ENCODE measurements around the gene SAP30L. TPM values are rescaled to one million over a fixed set of nuclear protein-coding genes. Genes with fewer than 3 reads are reported as not detected.

The SAP30L gene
- total and polyA plus RNA-seq, 2 experiments from 2014 or later: 21.4 to 29.3 TPM

DNA sequence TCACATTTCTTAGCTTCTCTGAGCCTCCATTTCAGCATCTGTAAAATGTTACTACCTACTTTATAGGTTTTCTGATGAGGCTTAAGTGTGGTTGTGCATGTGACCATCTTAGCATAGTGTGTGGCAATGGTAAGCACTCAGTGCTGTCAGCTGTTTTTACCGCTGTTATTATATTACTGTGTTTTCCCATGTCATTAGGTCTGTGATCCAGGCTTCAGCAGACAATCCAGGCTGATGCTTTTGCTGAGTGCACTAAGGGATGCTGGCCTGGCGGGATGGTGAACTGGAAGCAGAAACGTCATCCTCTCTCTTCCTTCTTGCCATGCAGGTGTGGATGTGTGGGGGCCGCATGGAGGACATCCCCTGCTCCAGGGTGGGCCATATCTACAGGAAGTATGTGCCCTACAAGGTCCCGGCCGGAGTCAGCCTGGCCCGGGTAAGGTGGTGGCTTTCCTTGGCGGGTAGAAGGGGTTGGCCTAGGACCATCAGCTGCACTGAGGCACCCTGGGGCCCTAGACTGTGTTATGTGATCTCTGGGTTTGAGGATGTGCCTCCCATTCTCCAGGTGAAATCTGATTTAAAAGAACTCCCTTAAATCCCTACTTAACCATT, 41.9 kb upstream of the SAP30L start:
- H4K20me1 ChIP-seq (replicated peaks; ENCODE audit: insufficient read depth): no peaks in the 10 kb centered on the region; the same call in 1 of the 2 replicates
- no peaks in the 10 kb centered on the region for H3K9me3 Mint-ChIP-seq
- H3K4me3 Mint-ChIP-seq: no peak overlapping the region
- ATAC-seq (peak; percentile 14), DNase-seq (ENCODE audit: low spot score) (no peak)
- H2AFZ ChIP-seq: no peak overlapping the region
- H3K4me2 ChIP-seq: no peak overlapping the region; the same call in 1 of the 2 replicates
- H3K9me2 ChIP-seq (ENCODE audit: insufficient read depth): no peaks in the 10 kb centered on the region
- H3K27ac ChIP-seq (ENCODE audit: low read depth): no peak overlapping the region
- no peaks in the 10 kb centered on the region for H3K4me1 ChIP-seq (ENCODE audit: insufficient read depth)
- H3K27me3 Mint-ChIP-seq (ENCODE audit: insufficient read depth, low read depth, poor library complexity): peaks cover 3% of the 10 kb centered on the region
- H3F3A ChIP-seq (replicated peaks; ENCODE audit: low read depth): no peaks in the 10 kb centered on the region
- TF ChIP-seq EZH2 (IDR thresholded peaks at IDR 0.05; ENCODE audit: low read depth, unreplicated experiment) (no peak), POLR2AphosphoS5 (IDR thresholded peaks at IDR 0.05; ENCODE audit: low read depth) (no peak), ZNF331 (CRISPR knock-in tag; IDR thresholded peaks at IDR 0.05; ENCODE audit: low read depth) (no peak), ZNF114 (CRISPR knock-in tag; IDR thresholded peaks at IDR 0.05) (no peak), NANOG (IDR thresholded peaks at IDR 0.05; ENCODE audit: borderline replicate concordance) (no peak), JUNB (IDR thresholded peaks at IDR 0.05; ENCODE audit: unreplicated experiment) (no peak), CREB1 (CRISPR knock-in tag; IDR thresholded peaks at IDR 0.05; ENCODE audit: low read depth) (no peak), STAT1 (IDR thresholded peaks at IDR 0.05; ENCODE audit: unreplicated experiment) (no peak), EZH2phosphoT487 (IDR thresholded peaks at IDR 0.05; ENCODE audit: unreplicated experiment) (no peak)
- TF ChIP-seq, protein P1, sequence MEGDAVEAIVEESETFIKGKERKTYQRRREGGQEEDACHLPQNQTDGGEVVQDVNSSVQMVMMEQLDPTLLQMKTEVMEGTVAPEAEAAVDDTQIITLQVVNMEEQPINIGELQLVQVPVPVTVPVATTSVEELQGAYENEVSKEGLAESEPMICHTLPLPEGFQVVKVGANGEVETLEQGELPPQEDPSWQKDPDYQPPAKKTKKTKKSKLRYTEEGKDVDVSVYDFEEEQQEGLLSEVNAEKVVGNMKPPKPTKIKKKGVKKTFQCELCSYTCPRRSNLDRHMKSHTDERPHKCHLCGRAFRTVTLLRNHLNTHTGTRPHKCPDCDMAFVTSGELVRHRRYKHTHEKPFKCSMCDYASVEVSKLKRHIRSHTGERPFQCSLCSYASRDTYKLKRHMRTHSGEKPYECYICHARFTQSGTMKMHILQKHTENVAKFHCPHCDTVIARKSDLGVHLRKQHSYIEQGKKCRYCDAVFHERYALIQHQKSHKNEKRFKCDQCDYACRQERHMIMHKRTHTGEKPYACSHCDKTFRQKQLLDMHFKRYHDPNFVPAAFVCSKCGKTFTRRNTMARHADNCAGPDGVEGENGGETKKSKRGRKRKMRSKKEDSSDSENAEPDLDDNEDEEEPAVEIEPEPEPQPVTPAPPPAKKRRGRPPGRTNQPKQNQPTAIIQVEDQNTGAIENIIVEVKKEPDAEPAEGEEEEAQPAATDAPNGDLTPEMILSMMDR (conservative IDR thresholded peaks at IDR 0.05; ENCODE audit: low read depth in 2 of 2): no peak
- TF ChIP-seq, protein P2, sequence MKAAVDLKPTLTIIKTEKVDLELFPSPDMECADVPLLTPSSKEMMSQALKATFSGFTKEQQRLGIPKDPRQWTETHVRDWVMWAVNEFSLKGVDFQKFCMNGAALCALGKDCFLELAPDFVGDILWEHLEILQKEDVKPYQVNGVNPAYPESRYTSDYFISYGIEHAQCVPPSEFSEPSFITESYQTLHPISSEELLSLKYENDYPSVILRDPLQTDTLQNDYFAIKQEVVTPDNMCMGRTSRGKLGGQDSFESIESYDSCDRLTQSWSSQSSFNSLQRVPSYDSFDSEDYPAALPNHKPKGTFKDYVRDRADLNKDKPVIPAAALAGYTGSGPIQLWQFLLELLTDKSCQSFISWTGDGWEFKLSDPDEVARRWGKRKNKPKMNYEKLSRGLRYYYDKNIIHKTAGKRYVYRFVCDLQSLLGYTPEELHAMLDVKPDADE (IDR thresholded peaks at IDR 0.05): no peak
- TF ChIP-seq, protein P3, sequence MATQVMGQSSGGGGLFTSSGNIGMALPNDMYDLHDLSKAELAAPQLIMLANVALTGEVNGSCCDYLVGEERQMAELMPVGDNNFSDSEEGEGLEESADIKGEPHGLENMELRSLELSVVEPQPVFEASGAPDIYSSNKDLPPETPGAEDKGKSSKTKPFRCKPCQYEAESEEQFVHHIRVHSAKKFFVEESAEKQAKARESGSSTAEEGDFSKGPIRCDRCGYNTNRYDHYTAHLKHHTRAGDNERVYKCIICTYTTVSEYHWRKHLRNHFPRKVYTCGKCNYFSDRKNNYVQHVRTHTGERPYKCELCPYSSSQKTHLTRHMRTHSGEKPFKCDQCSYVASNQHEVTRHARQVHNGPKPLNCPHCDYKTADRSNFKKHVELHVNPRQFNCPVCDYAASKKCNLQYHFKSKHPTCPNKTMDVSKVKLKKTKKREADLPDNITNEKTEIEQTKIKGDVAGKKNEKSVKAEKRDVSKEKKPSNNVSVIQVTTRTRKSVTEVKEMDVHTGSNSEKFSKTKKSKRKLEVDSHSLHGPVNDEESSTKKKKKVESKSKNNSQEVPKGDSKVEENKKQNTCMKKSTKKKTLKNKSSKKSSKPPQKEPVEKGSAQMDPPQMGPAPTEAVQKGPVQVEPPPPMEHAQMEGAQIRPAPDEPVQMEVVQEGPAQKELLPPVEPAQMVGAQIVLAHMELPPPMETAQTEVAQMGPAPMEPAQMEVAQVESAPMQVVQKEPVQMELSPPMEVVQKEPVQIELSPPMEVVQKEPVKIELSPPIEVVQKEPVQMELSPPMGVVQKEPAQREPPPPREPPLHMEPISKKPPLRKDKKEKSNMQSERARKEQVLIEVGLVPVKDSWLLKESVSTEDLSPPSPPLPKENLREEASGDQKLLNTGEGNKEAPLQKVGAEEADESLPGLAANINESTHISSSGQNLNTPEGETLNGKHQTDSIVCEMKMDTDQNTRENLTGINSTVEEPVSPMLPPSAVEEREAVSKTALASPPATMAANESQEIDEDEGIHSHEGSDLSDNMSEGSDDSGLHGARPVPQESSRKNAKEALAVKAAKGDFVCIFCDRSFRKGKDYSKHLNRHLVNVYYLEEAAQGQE (IDR thresholded peaks at IDR 0.05; ENCODE audit: unreplicated experiment): no peak
- TF ChIP-seq, protein P4, sequence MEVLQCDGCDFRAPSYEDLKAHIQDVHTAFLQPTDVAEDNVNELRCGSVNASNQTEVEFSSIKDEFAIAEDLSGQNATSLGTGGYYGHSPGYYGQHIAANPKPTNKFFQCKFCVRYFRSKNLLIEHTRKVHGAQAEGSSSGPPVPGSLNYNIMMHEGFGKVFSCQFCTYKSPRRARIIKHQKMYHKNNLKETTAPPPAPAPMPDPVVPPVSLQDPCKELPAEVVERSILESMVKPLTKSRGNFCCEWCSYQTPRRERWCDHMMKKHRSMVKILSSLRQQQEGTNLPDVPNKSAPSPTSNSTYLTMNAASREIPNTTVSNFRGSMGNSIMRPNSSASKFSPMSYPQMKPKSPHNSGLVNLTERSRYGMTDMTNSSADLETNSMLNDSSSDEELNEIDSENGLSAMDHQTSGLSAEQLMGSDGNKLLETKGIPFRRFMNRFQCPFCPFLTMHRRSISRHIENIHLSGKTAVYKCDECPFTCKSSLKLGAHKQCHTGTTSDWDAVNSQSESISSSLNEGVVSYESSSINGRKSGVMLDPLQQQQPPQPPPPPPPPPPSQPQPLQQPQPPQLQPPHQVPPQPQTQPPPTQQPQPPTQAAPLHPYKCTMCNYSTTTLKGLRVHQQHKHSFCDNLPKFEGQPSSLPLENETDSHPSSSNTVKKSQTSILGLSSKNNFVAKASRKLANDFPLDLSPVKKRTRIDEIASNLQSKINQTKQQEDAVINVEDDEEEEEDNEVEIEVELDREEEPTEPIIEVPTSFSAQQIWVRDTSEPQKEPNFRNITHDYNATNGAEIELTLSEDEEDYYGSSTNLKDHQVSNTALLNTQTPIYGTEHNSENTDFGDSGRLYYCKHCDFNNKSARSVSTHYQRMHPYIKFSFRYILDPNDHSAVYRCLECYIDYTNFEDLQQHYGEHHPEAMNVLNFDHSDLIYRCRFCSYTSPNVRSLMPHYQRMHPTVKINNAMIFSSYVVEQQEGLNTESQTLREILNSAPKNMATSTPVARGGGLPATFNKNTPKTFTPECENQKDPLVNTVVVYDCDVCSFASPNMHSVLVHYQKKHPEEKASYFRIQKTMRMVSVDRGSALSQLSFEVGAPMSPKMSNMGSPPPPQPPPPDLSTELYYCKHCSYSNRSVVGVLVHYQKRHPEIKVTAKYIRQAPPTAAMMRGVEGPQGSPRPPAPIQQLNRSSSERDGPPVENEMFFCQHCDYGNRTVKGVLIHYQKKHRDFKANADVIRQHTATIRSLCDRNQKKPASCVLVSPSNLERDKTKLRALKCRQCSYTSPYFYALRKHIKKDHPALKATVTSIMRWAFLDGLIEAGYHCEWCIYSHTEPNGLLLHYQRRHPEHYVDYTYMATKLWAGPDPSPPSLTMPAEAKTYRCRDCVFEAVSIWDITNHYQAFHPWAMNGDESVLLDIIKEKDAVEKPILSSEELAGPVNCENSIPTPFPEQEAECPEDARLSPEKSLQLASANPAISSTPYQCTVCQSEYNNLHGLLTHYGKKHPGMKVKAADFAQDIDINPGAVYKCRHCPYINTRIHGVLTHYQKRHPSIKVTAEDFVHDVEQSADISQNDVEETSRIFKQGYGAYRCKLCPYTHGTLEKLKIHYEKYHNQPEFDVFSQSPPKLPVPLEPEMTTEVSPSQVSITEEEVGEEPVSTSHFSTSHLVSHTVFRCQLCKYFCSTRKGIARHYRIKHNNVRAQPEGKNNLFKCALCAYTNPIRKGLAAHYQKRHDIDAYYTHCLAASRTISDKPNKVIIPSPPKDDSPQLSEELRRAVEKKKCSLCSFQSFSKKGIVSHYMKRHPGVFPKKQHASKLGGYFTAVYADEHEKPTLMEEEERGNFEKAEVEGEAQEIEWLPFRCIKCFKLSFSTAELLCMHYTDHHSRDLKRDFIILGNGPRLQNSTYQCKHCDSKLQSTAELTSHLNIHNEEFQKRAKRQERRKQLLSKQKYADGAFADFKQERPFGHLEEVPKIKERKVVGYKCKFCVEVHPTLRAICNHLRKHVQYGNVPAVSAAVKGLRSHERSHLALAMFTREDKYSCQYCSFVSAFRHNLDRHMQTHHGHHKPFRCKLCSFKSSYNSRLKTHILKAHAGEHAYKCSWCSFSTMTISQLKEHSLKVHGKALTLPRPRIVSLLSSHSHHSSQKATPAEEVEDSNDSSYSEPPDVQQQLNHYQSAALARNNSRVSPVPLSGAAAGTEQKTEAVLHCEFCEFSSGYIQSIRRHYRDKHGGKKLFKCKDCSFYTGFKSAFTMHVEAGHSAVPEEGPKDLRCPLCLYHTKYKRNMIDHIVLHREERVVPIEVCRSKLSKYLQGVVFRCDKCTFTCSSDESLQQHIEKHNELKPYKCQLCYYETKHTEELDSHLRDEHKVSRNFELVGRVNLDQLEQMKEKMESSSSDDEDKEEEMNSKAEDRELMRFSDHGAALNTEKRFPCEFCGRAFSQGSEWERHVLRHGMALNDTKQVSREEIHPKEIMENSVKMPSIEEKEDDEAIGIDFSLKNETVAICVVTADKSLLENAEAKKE (CRISPR knock-in tag; IDR thresholded peaks at IDR 0.05): no peak
- H3K36me3 Mint-ChIP-seq (ENCODE audit: low read depth): no peaks in the 10 kb centered on the region
- H3K79me2 ChIP-seq (replicated peaks; ENCODE audit: insufficient read depth): no peaks in the 10 kb centered on the region
- no peak overlapping the region for H3K4me3 ChIP-seq
- H3K27ac Mint-ChIP-seq: no peak overlapping the region
- H3K27me3 ChIP-seq (ENCODE audit: insufficient read depth): no peaks in the 10 kb centered on the region
- no peaks in the 10 kb centered on the region for H3K36me3 ChIP-seq (ENCODE audit: insufficient read depth)
- H3K4me1 Mint-ChIP-seq: peaks cover 9% of the 10 kb centered on the region; the same call in 2 of the 3 replicates
